Subcutaneous adipose tissue (tissue), 4 donors: ENCODE measurements around the gene STX5. TPM values are rescaled to one million over a fixed set of nuclear protein-coding genes. Genes with fewer than 3 reads are reported as not detected.

Source experiments
- total RNA-seq, 4 donors: library from RNA; depleted of rRNA; stranded (reverse); fragments of >200 nt; gene quantifications; one replicate each; pipeline ENCODE4 v1.1.0, GENCODE V29; 2016
- TF ChIP-seq, protein P1 (sequence below): fragments of 450-650 bp; IDR thresholded peaks from one replicate; pipeline ENCODE4 v1.5.1; 2016; ENCODE audit warnings: low read depth, mild to moderate bottlenecking, control low read depth, antibody characterized with exemption, moderate library complexity

STX5 gene
- total RNA-seq, 4 donors from 2014 or later = 21.2 to 38.8 (median 29.9) TPM

DNA sequence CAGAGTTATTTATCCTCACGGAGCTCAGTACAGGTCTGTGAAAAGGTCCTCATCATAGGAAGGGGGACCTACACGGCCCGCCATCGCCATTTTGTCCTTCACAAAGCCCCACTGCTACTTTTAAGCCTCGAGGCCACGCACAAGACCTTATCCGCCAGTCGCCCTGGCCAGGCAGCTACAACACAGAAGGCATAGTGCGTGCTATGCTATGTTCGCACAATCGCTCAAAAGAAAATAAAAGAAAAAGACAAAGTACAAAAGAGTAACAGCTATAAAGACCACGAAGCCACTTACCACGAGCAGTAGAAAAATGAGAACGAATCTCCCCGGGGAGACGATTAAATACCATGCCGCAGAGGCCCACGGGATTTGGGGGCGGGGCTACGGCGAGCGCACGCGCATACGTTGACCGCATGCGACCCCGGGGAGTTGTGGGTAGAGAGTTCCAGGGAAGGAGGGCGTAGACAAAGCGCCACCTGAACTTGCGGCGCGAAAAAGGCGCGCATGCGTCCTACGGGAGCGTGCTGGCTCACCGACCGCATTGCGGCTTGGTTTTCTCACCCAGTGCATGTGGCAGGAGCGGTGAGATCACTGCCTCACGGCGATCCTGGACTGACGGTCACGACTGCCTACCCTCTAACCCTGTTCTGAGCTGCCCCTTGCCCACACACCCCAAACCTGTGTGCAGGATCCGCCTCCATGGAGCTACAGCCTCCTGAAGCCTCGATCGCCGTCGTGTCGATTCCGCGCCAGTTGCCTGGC lies 23.9 kb upstream of the STX5 start:
- TF ChIP-seq, protein P1, sequence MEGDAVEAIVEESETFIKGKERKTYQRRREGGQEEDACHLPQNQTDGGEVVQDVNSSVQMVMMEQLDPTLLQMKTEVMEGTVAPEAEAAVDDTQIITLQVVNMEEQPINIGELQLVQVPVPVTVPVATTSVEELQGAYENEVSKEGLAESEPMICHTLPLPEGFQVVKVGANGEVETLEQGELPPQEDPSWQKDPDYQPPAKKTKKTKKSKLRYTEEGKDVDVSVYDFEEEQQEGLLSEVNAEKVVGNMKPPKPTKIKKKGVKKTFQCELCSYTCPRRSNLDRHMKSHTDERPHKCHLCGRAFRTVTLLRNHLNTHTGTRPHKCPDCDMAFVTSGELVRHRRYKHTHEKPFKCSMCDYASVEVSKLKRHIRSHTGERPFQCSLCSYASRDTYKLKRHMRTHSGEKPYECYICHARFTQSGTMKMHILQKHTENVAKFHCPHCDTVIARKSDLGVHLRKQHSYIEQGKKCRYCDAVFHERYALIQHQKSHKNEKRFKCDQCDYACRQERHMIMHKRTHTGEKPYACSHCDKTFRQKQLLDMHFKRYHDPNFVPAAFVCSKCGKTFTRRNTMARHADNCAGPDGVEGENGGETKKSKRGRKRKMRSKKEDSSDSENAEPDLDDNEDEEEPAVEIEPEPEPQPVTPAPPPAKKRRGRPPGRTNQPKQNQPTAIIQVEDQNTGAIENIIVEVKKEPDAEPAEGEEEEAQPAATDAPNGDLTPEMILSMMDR = no peak

DNA sequence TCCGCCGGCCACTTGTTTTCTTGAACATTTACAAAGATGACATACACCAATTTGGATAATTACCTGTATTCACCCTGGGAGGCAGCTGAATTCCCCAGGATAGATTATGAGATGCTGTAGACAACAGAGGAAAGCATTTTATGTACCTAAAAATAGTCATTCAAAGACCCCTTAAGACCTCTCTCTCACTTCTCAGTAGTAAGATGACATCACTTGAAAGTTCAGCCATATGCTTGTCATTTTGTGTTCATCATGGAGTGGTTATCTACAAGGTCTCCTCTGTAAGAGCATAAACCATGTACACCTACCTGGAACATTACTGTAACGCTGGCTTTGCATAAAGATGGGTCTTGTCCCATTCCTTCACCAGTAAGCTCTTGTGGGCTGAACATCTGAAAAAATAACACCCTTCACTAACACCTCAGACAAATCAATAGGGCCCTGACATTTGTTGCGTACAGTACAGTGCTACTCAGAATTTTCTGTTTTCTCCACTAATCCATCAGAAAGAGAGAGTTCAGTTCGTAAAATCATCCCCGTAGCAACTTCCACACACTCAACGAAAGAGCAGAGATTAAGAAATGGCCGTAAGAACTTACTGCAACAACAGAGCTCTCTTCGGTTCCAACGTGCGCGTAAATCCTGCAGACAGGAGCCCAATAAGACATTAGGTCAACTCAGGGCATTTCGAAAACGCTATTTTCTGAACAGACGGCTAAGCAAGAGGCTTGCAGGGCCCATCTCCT lies 23.1 kb upstream of the STX5 start:
- TF ChIP-seq, protein P1 = no peak

DNA sequence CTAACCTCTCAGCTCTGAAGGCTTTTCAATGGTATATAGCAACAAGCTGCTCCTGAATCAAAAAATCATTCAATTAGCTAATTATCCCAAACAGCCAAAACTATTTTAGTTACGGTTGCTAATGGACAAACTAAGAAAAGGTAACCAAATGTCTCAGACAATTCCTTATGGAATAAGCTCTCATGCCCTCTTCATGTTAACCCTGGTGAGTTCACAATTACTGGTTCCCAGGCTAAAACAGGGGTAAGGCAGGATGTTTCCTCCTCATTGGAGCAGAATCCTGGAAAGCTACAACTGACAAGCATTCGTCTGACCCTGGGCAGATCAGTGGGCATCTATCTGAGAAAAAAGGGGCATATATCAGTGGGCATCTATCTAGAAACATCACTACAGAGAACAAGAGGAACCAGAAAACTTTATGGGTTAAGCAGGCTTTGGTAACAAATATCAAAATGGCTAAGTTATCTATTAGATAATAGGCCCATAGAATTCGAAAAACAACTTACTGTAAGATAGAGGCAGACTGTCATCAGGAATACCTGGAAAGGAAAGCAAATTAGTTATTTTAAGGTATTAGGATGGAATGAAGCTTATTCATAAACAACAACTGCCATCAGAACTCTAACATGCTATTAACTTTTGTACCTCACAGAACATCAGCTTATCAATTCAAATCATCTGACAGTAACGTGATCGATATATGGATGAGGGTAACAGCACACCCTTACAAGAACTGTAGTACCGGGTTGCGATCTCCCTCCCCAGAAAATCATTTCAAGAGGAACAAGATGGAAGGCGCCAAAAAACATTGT lies 22.4 kb upstream of the STX5 start:
- TF ChIP-seq, protein P1 = no peak

DNA sequence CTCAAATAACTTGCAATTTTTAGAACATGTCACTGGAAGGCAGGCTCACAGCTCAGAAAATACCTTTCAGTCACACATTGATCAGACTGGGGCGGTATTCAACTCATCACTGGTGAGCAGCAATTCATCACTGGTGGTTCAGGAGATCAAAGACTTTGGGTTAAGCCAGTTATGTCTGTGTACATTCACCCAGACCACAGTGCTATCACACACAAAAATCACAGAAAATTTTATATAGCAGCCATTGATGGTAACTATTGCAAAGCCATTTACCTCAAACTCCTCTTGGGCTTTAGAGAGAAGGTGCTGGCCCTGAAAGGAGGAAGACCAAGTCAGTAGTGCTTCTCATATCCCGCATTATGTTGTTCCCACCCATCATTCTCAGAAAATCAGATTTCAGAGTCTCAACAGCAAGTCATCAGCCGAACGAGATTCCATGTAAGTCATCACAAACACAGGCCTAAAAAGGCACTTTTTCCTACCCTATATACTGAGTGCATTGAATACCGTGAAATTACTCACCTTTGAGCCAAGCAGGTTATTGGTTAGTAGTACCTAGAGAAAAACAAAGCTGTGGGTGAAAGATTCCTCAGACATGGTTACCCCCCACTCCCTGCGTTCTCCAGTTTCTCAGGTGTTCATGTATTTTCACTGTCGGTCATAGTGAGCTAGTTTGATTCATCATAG lies 21.6 kb upstream of the STX5 start:
- TF ChIP-seq, protein P1 = no peak

DNA sequence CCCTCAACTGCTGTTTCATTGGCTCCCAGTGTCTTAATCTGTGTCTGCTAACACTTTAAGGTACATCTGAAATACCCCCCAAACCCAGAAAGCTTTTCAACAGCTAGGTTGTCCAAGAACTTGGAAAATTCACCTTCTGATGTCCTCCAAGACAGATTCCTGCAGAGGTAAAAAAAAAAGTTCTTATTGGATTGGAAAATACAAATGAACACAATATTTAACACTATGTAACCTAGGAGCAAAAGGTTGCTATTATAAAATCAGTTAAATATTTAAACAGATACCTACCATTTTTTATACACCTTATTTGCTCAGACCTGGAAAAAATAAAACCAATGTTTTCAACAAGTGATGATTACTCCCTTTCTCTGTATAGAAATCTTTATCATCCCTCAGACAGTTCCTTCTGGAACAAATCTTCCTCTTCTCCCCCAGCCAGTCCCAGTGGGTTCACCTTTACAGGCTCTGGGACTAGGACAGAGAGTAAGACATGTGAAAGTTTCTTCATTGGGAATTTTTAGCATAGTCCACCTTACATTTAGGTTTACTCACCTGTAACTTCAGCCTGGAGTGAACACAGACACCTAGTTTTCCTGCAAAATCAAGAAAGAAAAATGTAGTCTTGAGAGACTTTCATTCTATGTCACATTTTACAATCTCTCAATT lies 20.8 kb upstream of the STX5 start:
- TF ChIP-seq, protein P1 = no peak

DNA sequence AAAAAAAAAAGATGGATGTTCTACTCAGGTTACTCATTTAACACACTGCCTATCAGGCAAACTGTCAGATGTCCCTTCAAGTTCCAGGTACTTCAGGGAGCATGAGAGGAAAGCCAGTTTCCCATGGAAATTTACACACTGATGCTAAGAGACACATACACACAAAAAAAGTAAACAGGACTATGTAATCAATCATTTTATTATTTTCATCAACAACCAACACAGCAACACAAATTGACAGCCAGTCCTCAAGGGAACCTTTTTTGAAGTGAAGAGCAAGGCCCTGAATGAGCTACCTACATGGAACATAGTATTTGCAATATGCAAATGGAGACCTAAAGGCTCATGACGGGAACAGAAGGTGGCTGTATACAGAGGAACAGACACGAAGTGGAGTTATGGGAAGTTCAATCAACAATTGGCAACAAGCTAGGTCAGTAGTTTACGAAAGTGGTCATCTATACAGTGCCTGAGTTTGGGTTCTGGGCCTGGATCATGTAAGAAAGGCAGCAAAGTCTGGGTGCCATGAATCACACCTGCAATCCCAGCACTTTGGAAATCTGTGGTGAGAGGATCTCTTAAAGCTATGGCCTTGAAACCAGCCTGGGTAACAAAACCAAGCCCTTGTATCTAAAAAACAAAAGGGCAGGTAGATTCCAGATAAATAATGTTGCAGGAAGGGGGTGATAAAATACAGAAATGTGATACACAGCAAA lies 20.1 kb upstream of the STX5 start:
- TF ChIP-seq, protein P1 = no peak
